Posterior vena cava (tissue), 2 donors: ENCODE measurements around the gene ROBO4. TPM values are rescaled to one million over a fixed set of nuclear protein-coding genes. Genes with fewer than 3 reads are reported as not detected.

ENCODE experiments used
- DNase-seq: peaks from one replicate; pipeline ENCODE4 v3.0.0-alpha.2; 2020; ENCODE audit warnings: low spot score
- intact Hi-C, 2 donors: fragments of 100-400 bp; cut with DNase I; formaldehyde crosslinking; loops; one replicate each; pipeline versions ENCODE4 v1.14.1 to v1.14.2; 2022 to 2023
- total RNA-seq, 2 donors: library from RNA; stranded (reverse); fragmentation: NEBNext Ultra II Directional; extraction: Animal tissue kit (Norgen Biotek cat#: 25700); gene quantifications; one replicate each; pipeline ENCODE4 v1.2.1, GENCODE V29; 2021
- donor health status: DM: yes; HTN: yes; CAD: no.
- donor health status: DM: yes; HTN: yes; CAD: no.

The ROBO4 gene
- total RNA-seq, 2 donors from 2014 or later: 19.8 to 23.4 TPM

- DNase-seq: peak; percentile 69
- intact Hi-C loops: loop anchor here in 1 of 2 donors (10.0 kb wide), 1 partner anchor 201 kb away; no protein-coding TSS in a partner anchor
These were observed 32.3 kb downstream of the ROBO4 start, which contains the start of gene ROBO3 for GRCh38 chr11:124865181-124865901. ROBO3 (plus strand) TSS chr11:124865432; CDS start chr11:124865578, 146 bp downstream.

DNA sequence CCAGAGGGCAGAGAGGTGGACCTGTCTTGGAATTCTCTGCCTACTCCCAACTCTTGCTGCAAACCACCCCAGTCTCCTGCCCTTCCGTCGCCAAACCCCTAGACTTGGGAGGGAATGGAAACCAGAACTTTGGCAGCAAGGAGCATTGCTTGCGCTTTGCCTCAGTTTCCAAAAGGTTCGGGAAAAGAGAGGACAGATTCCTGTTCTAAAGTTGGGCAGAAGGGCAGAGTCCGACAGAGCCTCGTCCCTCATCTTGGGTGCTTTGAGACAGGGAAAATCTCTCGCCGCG is 32.8 kb downstream of the ROBO4 start:
- intact Hi-C loops: loop anchor here in 1 of 2 donors (10.0 kb wide), 1 partner anchor 200 kb away; no protein-coding TSS in a partner anchor
- no peak for DNase-seq

DNA sequence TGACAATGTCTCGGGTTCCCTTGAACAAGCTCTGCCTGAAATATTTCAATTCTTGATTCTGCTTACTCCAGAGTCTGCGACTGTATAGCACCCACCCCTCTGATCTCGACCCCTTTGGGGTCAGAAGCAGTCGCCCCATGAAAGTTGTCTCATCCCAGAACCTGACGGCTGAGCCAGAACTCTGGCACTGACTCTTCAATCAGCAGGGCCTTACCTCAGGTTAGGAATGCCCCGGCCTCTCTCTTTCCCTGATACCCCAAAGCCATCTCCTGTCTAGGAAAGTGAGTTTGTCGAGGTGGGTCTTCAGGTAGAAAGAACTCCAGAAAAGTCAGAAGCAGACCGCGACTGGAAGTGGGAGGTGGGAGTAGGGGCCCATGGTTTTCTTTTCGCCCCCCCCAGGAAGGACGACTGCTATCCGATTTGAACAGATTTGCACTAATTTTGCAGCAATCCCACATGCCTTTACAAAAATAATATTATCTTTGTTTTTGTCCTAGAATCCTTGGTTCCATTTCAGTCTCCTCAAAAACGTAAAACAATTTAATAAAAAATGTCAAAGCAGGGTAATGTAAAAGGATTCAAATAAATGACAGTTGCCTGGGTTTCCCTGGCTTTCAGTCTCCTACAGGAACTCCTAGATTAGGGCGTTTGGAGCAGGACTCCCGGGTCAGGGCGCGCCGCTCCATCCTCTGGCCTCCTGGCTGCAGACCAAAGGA is 33.3 kb downstream of the ROBO4 start:
- intact Hi-C loops: loop anchor here in 1 of 2 donors (10.0 kb wide), 1 partner anchor 200 kb away; no protein-coding TSS in a partner anchor
- DNase-seq: peak; percentile 61

DNA sequence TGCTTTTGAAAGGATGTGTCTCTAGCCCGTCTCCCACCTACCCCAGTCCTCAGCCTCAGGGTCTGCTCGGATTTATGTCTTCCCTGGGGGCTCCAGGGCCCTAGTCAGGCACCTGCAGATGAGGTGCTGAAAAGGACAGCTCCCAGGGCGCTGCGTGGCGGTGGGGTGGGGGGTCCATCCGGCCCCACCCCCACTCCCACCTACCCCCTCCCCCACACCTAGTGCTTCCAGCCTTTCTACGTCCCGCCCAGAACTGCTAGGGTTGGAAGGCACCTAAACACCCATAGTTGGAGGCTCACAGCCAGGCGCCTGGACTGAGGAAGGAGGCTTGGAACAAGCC is 33.9 kb downstream of the ROBO4 start:
- intact Hi-C loops: loop anchor here in 1 of 2 donors (10.0 kb wide), 1 partner anchor 199 kb away; no protein-coding TSS in a partner anchor
- peak; percentile 72 for DNase-seq

DNA sequence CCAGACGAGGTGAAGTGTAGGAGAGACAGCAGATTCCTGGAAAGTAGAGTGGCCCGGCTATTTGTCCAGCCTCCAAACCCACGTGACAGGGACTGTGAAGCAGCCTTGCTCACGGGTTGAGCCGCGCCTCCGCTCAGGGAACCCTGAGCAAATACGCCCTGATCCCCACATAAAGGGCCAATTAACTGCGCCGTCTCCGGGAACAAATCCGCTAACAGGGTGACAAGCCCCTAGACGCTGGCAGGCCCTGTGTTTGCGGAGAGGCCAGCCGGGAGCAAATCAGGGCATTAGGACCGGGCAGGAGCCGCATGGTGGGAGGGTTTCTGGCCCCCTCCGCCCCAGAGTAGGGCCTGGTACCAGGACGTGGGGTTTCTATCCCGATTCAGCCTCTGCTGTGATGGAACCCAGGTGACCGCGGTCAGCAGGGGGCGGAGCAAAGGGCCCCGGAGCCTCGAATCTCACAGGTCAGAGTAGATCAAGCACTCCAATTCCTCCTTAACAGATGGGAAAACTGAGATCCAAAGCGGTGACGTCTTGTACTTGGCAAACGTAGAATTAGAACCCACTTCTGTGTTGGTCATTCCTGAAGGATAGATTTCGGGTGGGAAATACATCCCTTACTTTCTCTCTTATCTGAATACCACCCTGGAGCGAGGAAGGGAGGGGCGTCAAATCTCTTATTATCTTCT is 34.4 kb downstream of the ROBO4 start:
- DNase-seq: peak; percentile 79
- intact Hi-C loops: loop anchor here in 1 of 2 donors (10.0 kb wide), 1 partner anchor 198 kb away; no protein-coding TSS in a partner anchor

GRCh38 chr11:124861670-124862069 is 36.0 kb downstream of the ROBO4 start:
- DNase-seq: peak; percentile 29
- intact Hi-C loops: loop anchor here in 1 of 2 donors (10.0 kb wide), 1 partner anchor 197 kb away; no protein-coding TSS in a partner anchor

DNA sequence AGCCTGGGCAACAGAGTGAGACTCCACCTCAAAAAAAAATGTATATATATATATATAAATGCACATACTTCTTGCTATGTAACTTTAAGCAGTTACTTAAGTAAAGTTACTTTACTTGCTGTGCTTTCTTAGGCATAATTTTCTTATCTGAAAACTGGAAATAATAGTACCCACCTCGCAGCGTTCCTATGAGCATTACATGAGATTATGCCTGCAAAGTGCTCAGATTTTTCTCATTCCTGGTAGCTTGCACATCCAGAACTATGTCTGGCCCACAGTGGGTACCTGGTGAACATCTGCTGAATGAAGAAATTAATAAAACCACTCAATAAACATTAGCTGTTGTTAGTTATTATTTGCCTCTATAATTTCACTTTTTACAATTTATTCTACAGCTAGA is 38.5 kb downstream of the ROBO4 start:
- intact Hi-C loops: no loop called here
- DNase-seq: no peak

- intact Hi-C loops: no loop called here
- DNase-seq: no peak
These were observed 51.5 kb downstream of the ROBO4 start for GRCh38 chr11:124846070-124846673.

GRCh38 chr11:124844664-124845079 is 53.0 kb downstream of the ROBO4 start:
- intact Hi-C loops: loop anchor here in 1 of 2 donors (1.0 to 5.0 kb wide), 3 partner anchors 19 to 1237 kb away; no protein-coding TSS in a partner anchor

GRCh38 chr11:124843616-124843910 is 54.1 kb downstream of the ROBO4 start:
- intact Hi-C loops: loop anchor here in 1 of 2 donors (5.0 kb wide), 1 partner anchor 1236 kb away; no protein-coding TSS in a partner anchor
- DNase-seq: no peak

More at GRCh38 chr11:124844664-124845079, 53.0 kb downstream of the ROBO4 start:
- DNase-seq: no peak

GRCh38 chr11:124842305-124842704 is 55.4 kb downstream of the ROBO4 start:
- no peak for DNase-seq
- intact Hi-C loops: loop anchor here in 1 of 2 donors (5.0 kb wide), 1 partner anchor 1235 kb away; no protein-coding TSS in a partner anchor

- intact Hi-C loops: loop anchor here in 1 of 2 donors (5.0 kb wide), 1 partner anchor 1235 kb away; no protein-coding TSS in a partner anchor
- DNase-seq: no peak
These were observed 55.8 kb downstream of the ROBO4 start for GRCh38 chr11:124841840-124842239.

- DNase-seq: no peak
- intact Hi-C loops: loop anchor here in 1 of 2 donors (5.0 kb wide), 1 partner anchor 1234 kb away; no protein-coding TSS in a partner anchor
These were observed 56.5 kb downstream of the ROBO4 start for GRCh38 chr11:124841201-124841600.

DNA sequence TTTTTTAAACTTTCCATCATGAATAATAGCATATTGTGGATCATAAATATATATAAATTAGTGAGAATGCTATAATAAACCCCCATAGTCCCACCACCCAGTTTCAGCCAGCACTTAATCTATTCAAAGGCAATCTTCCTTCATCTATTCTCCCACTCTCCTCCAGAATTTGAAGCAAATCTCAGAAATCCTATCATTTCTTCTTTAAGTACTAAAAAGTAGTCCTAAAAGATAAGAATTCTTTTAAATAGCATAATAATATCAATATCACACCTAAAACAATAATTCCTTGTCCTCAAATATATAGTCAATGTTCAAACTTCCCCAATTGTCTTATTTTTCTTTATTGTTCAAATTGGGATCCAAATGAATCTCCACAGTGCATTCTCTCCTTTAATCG is 57.0 kb downstream of the ROBO4 start:
- intact Hi-C loops: loop anchor here in 1 of 2 donors (5.0 kb wide), 1 partner anchor 1233 kb away; no protein-coding TSS in a partner anchor
- no peak for DNase-seq

DNA sequence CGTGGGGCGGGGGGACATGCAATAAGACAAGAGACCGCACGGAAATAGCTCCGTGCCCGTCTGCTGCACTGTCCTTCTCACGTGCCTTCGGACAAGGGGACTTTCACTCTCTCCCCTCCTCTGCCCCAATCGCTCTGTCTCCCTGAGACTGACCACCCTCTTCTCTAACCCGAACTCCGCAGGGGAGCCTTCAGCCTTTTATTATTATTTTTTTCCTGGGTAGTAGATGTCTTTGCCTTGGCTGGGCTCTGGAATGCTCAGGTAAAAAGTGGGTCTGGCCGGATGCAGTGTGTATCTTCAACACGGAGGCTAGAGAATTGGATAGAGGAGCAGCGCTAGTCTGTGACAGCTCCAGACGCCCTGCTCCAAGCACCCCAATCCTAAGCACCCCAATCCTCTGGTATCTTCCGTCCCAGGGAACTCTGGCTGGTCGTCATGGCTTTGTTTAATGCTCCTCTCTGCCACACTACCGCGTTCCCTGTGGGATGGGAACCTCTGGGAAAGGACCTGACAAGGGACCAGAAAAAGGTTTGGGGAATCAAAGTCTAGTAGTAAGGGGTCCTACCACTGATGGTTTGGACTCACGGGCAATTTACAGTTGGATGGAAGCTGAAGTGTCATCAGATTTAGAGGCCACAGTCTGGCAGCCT is 57.6 kb downstream of the ROBO4 start:
- intact Hi-C loops: loop anchor here (2.0 to 5.0 kb wide), 4 partner anchors 168 to 1233 kb away; partner anchors contain the start of genes SIAE (in 1 of the 2) and SPA17 (in 1 of the 2)

GRCh38 chr11:124839128-124839971 is 58.3 kb downstream of the ROBO4 start:
- no peak for DNase-seq
- intact Hi-C loops: loop anchor here (2.0 to 5.0 kb wide), 3 partner anchors 167 to 195 kb away; partner anchors contain the start of genes SIAE (in 1 of the 2) and SPA17 (in 1 of the 2)

More for the DNA sequence above, 57.6 kb downstream of the ROBO4 start:
- DNase-seq: no peak

- no peak for DNase-seq
- intact Hi-C loops: loop anchor here (2.0 to 5.0 kb wide), 3 partner anchors 166 to 194 kb away; partner anchors contain the start of genes SIAE (in 1 of the 2) and SPA17 (in 1 of the 2)
These were observed 58.9 kb downstream of the ROBO4 start for GRCh38 chr11:124838805-124839127.
